Measurements from ENCODE around the gene SPAG6. TPM values are rescaled to one million over a fixed set of nuclear protein-coding genes. Genes with fewer than 3 reads are reported as not detected.

Gene SPAG6
- total RNA-seq, 4 donors from 2014 or later, result 0.19 TPM; not detected in 3

GRCh38 chr10:22364407-22365140 lies 19.3 kb downstream of the SPAG6 start:
- H3K4me3 ChIP-seq, result no peak overlapping the region
- no peak overlapping the region for H3K27ac ChIP-seq (replicated peaks in 1 of 4)
- no peaks in the 10 kb centered on the region for H3K36me3 ChIP-seq
- no peaks in the 10 kb centered on the region for H3K4me1 ChIP-seq
- intact Hi-C loops (cut with DNase I), result no loop called here
- 85% methylated on average over 5 of the region's 5 CpGs for WGBS
- no peaks in the 10 kb centered on the region for H3K9me3 ChIP-seq
- no peak for TF ChIP-seq POLR2A (IDR thresholded peaks at IDR 0.05; ENCODE audit: low read depth)
- no peak for TF ChIP-seq POLR2AphosphoS5 (IDR thresholded peaks at IDR 0.05)
- no peak for TF ChIP-seq CTCF (IDR thresholded peaks at IDR 0.05)
- TF ChIP-seq EP300 (IDR thresholded peaks at IDR 0.05), result no peak
- peaks cover 0 to 12% (median 0%) of the 10 kb centered on the region in 4 donors for H3K27me3 ChIP-seq
- DNase-seq (ENCODE audit: extremely low spot score), result no peak

- Histone ChIP-seq H3K27me3 (peaks cover 0 to 12% (median 0%) of the 10 kb centered on the region in 4 donors), H3K4me3 (no peak overlapping the region), H3K4me1 (no peaks in the 10 kb centered on the region), H3K36me3 (no peaks in the 10 kb centered on the region), H3K27ac (replicated peaks in 1 of 4) (no peak overlapping the region), H3K9me3 (no peaks in the 10 kb centered on the region)
- TF ChIP-seq EP300 (IDR thresholded peaks at IDR 0.05), result no peak
- TF ChIP-seq CTCF (IDR thresholded peaks at IDR 0.05), result no peak
- no peak for DNase-seq (ENCODE audit: extremely low spot score)
- intact Hi-C loops (cut with DNase I), result no loop called here
- WGBS, result 80% methylated on average over 1 of the region's 1 CpG
These were observed 19.9 kb downstream of the SPAG6 start for GRCh38 chr10:22365233-22365632.

- H3K36me3 ChIP-seq, result no peaks in the 10 kb centered on the region
- peaks cover 0 to 12% (median 0%) of the 10 kb centered on the region in 4 donors for H3K27me3 ChIP-seq
- no peak for DNase-seq (ENCODE audit: extremely low spot score)
- no peak for TF ChIP-seq POLR2A (IDR thresholded peaks at IDR 0.05; ENCODE audit: low read depth)
- TF ChIP-seq CTCF (IDR thresholded peaks at IDR 0.05), result no peak
- no peak for TF ChIP-seq POLR2AphosphoS5 (IDR thresholded peaks at IDR 0.05)
- TF ChIP-seq EP300 (IDR thresholded peaks at IDR 0.05), result no peak
- no peaks in the 10 kb centered on the region for H3K4me1 ChIP-seq
- no peak overlapping the region for H3K4me3 ChIP-seq
- H3K27ac ChIP-seq (replicated peaks in 1 of 4), result no peak overlapping the region
- 87% methylated on average over 4 of the region's 4 CpGs for WGBS
- intact Hi-C loops (cut with DNase I), result no loop called here
- H3K9me3 ChIP-seq, result no peaks in the 10 kb centered on the region
These were observed 20.5 kb downstream of the SPAG6 start for GRCh38 chr10:22365644-22366434.

GRCh38 chr10:22366435-22366703 lies 21.1 kb downstream of the SPAG6 start:
- Histone ChIP-seq H3K27ac (replicated peaks in 1 of 4) (no peak overlapping the region), H3K36me3 (no peaks in the 10 kb centered on the region), H3K4me1 (no peaks in the 10 kb centered on the region), H3K4me3 (no peak overlapping the region), H3K9me3 (no peaks in the 10 kb centered on the region), H3K27me3 (peaks cover 0 to 15% (median 0%) of the 10 kb centered on the region in 4 donors)
- no peak for TF ChIP-seq CTCF (IDR thresholded peaks at IDR 0.05)
- no peak for TF ChIP-seq POLR2A (IDR thresholded peaks at IDR 0.05; ENCODE audit: low read depth)
- no peak for TF ChIP-seq POLR2AphosphoS5 (IDR thresholded peaks at IDR 0.05)
- no peak for TF ChIP-seq EP300 (IDR thresholded peaks at IDR 0.05)
- DNase-seq (ENCODE audit: extremely low spot score), result no peak
- intact Hi-C loops (cut with DNase I), result no loop called here
